Stimulated activated CD8-positive, alpha-beta memory T cell treated with anti-CD3 and anti-CD28 coated beads, Interleukin-12 subunit alpha, Interleukin-12 subunit beta, amount 100 ng/mL, for 24 hours (primary cell): ENCODE results near the gene SEC14L6.

ENCODE experiments used
- DNase-seq: peaks from one replicate; pipeline ENCODE4 v3.0.0-alpha.2; 2020; ENCODE audit errors: extremely low read depth

The SEC14L6 gene

GRCh38 chr22:30495041-30495784, 51.3 kb downstream of the SEC14L6 start:
- DNase-seq, result no peak

GRCh38 chr22:30492144-30492543, 54.4 kb downstream of the SEC14L6 start:
- DNase-seq, result no peak

GRCh38 chr22:30491381-30491780, 55.2 kb downstream of the SEC14L6 start:
- no peak for DNase-seq

- no peak for DNase-seq
These were observed 56.1 kb downstream of the SEC14L6 start for GRCh38 chr22:30490399-30490798.

- no peak for DNase-seq
These were observed 58.4 kb downstream of the SEC14L6 start for GRCh38 chr22:30488121-30488520.

- DNase-seq, result no peak
These were observed 59.9 kb downstream of the SEC14L6 start for GRCh38 chr22:30486661-30487115.

GRCh38 chr22:30486118-30486517, 60.4 kb downstream of the SEC14L6 start:
- no peak for DNase-seq

- DNase-seq, result peak; percentile 45
These were observed 61.1 kb downstream of the SEC14L6 start for GRCh38 chr22:30485362-30485988.

- DNase-seq, result no peak
These were observed 63.4 kb downstream of the SEC14L6 start for GRCh38 chr22:30483169-30483568.

- DNase-seq, result no peak
These were observed 64.8 kb downstream of the SEC14L6 start for GRCh38 chr22:30481711-30482110.

GRCh38 chr22:30479981-30480380, 66.6 kb downstream of the SEC14L6 start:
- no peak for DNase-seq

GRCh38 chr22:30474683-30475424, 71.7 kb downstream of the SEC14L6 start:
- DNase-seq, result no peak

GRCh38 chr22:30474121-30474520, 72.4 kb downstream of the SEC14L6 start:
- no peak for DNase-seq

GRCh38 chr22:30472994-30473720, 73.4 kb downstream of the SEC14L6 start:
- DNase-seq, result no peak
